Mesothelial cell of epicardium (in vitro differentiated cells): ENCODE data around the gene YTHDC1. TPM values are rescaled to one million over a fixed set of nuclear protein-coding genes. Genes with fewer than 3 reads are reported as not detected.

Experiments used
- DNase-seq, 2 experiments: peaks; one replicate each; pipeline ENCODE4 v3.0.0; 2021; ENCODE audit warnings: low spot score in 2 of 2; ENCODE audit not compliant: unreplicated experiment in 2 of 2
- H3K27ac Mint-ChIP-seq: 2 replicates; pipeline ENCODE4 v1.8.0; 2021; ENCODE audit warnings: mixed read lengths
- H3K27me3 Mint-ChIP-seq: 2 replicates; pipeline ENCODE4 v1.8.0; 2021; ENCODE audit warnings: low read depth, mixed read lengths
- H3K36me3 Mint-ChIP-seq: 2 replicates; pipeline ENCODE4 v1.8.0; 2021; ENCODE audit warnings: mixed read lengths
- H3K4me1 Mint-ChIP-seq: 2 replicates; pipeline ENCODE4 v1.8.0; 2021; ENCODE audit warnings: mixed read lengths
- H3K4me3 Mint-ChIP-seq: 2 replicates; pipeline ENCODE4 v1.8.0; 2021; ENCODE audit warnings: mild to moderate bottlenecking, moderate library complexity, mixed read lengths
- H3K9me3 Mint-ChIP-seq: 2 replicates; pipeline ENCODE4 v1.8.0; 2021; ENCODE audit warnings: mixed read lengths
- CTCF ChIP-seq: fragments of 200-600 bp; sonication (generic); IDR thresholded peaks from one replicate; pipeline ENCODE4 v1.5.0; 2021; ENCODE audit warnings: antibody characterized with exemption; ENCODE audit not compliant: unreplicated experiment
- total RNA-seq: library from RNA; stranded (reverse); gene quantifications from 3 replicates; pipeline ENCODE4 v1.2.1, GENCODE V29; 2021

Gene YTHDC1
- total RNA-seq, 1 donor from 2014 or later, result 137 TPM

GRCh38 chr4:68264875-68265565 lies 84.9 kb downstream of the YTHDC1 start:
- H3K4me3 Mint-ChIP-seq, result no peak overlapping the region
- peaks cover 7% of the 10 kb centered on the region for H3K4me1 Mint-ChIP-seq
- DNase-seq, result no peak
- no peaks in the 10 kb centered on the region for H3K36me3 Mint-ChIP-seq
- no peak overlapping the region for H3K27ac Mint-ChIP-seq
- peaks cover 11% of the 10 kb centered on the region for H3K9me3 Mint-ChIP-seq
- TF ChIP-seq CTCF, result no peak
- no peaks in the 10 kb centered on the region for H3K27me3 Mint-ChIP-seq

Other genes with a start within 250 kb of the YTHDC1 start
- 0.86 to 1.1 TPM (median 0.95 TPM) in 3 replicates for gene TMPRSS11F, start 220.2 kb downstream of the YTHDC1 start, total RNA-seq
- not detected in 3 replicates for gene TMPRSS11B, start 104.4 kb downstream of the YTHDC1 start, total RNA-seq
- gene TMPRSS11E, start 97.4 kb upstream of the YTHDC1 start, total RNA-seq, result 0.11 to 0.51 TPM (median 0.38 TPM) in 3 replicates
- not detected in 3 replicates for gene UGT2B17, start 226.2 kb upstream of the YTHDC1 start, total RNA-seq